GM18519 (cell line): ENCODE data around the gene TMEM272.

Source experiments
- ATAC-seq: cut with Tn5 transposase; IDR thresholded peaks from one replicate; pipeline ENCODE4 v1.9.1; 2021; ENCODE audit warnings: mild to moderate bottlenecking, moderate library complexity; ENCODE audit not compliant: unreplicated experiment, low FRiP score

The TMEM272 gene

GRCh38 chr13:51844862-51845573 lies at the start of gene TMEM272:
Gene TMEM272 (minus strand): TSS chr13:51845177. CDS start chr13:51838530, 6,647 bp downstream.
- no peak for ATAC-seq

- ATAC-seq: no peak
Measured at GRCh38 chr13:51894239-51894638, 49.3 kb upstream of the TMEM272 start.

GRCh38 chr13:51892657-51893056 lies 47.7 kb upstream of the TMEM272 start:
- ATAC-seq: no peak

GRCh38 chr13:51887468-51887867 lies 42.5 kb upstream of the TMEM272 start:
- no peak for ATAC-seq

GRCh38 chr13:51885651-51886050 lies 40.7 kb upstream of the TMEM272 start:
- no peak for ATAC-seq

GRCh38 chr13:51883226-51883600 lies 38.2 kb upstream of the TMEM272 start:
- no peak for ATAC-seq

- ATAC-seq: no peak
Measured at GRCh38 chr13:51882570-51883225, 37.7 kb upstream of the TMEM272 start.

GRCh38 chr13:51881296-51881695 lies 36.3 kb upstream of the TMEM272 start:
- no peak for ATAC-seq

GRCh38 chr13:51879133-51879532 lies 34.2 kb upstream of the TMEM272 start:
- ATAC-seq: no peak

- no peak for ATAC-seq
Measured at GRCh38 chr13:51874651-51875050, 29.7 kb upstream of the TMEM272 start.

GRCh38 chr13:51873837-51874236 lies 28.9 kb upstream of the TMEM272 start:
- no peak for ATAC-seq

GRCh38 chr13:51873117-51873798 lies 28.3 kb upstream of the TMEM272 start:
- no peak for ATAC-seq

- no peak for ATAC-seq
Measured at GRCh38 chr13:51870616-51871015, 25.6 kb upstream of the TMEM272 start.

GRCh38 chr13:51869916-51870315 lies 24.9 kb upstream of the TMEM272 start:
- no peak for ATAC-seq

- ATAC-seq: no peak
Measured at GRCh38 chr13:51867062-51867461, 22.1 kb upstream of the TMEM272 start.

GRCh38 chr13:51865838-51866237 lies 20.9 kb upstream of the TMEM272 start:
- ATAC-seq: no peak

- no peak for ATAC-seq
Measured at GRCh38 chr13:51862957-51863356, 18.0 kb upstream of the TMEM272 start.

- ATAC-seq: no peak
Measured at GRCh38 chr13:51861723-51862300, 16.8 kb upstream of the TMEM272 start, which contains the start of gene CCDC70. Gene CCDC70 (plus strand): TSS chr13:51861969. CDS start chr13:51865412, 3,443 bp downstream.

GRCh38 chr13:51858433-51859247 lies 13.7 kb upstream of the TMEM272 start:
- ATAC-seq: no peak

- no peak for ATAC-seq
Measured at GRCh38 chr13:51856998-51857397, 12.0 kb upstream of the TMEM272 start.
